NCI-H1694 (cell line): ENCODE data around the gene PTS.
A peak's percentile ranks its signal among the peaks of the same experiment; 100 is the strongest.

Source experiments
- DNase-seq: peaks from one replicate; lab custom pipeline; 2025; lab: John Stamatoyannopoulos, UW

The PTS gene

GRCh38 chr11:112265659-112266409 is 39.6 kb downstream of the PTS start:
- no peak for DNase-seq

- no peak for DNase-seq
These were observed 40.2 kb downstream of the PTS start for GRCh38 chr11:112266410-112266778.

- no peak for DNase-seq
These were observed 41.0 kb downstream of the PTS start for GRCh38 chr11:112267188-112267591.

- no peak for DNase-seq
These were observed 42.2 kb downstream of the PTS start for GRCh38 chr11:112268406-112268805.

- no peak for DNase-seq
These were observed 42.9 kb downstream of the PTS start for GRCh38 chr11:112269139-112269538.

DNA sequence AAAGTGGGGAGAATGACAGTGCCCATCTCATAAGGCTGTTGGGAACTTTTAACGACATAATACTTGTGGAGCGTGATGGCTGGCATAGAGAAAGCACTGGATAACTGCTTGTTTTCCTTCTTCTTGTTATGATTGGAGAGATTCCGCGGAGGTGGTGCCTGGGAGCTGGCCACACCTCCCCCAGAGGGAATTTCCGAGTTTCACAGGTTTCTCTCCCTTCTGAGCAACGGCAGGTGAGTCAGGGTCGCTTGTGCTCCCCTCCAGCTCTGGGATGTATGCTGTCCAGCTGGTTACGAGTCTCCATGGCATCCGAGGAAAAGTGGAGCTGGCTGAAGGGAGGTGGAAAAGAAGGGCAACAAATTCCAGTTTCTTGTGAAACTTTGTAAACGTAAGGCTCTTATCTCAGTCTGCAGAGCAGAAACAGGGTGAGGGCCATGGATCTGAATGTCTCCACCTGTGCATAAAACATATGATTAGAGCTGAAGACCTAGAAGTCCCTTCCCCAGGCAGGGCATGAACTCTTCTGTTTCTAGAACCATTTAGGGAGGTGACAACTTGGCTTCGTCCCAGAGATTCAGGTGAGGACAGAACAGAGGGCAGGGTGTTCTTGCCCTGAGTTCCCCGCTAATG is 44.4 kb downstream of the PTS start:
- DNase-seq: no peak

GRCh38 chr11:112271242-112271641 is 45.0 kb downstream of the PTS start:
- DNase-seq: no peak

DNA sequence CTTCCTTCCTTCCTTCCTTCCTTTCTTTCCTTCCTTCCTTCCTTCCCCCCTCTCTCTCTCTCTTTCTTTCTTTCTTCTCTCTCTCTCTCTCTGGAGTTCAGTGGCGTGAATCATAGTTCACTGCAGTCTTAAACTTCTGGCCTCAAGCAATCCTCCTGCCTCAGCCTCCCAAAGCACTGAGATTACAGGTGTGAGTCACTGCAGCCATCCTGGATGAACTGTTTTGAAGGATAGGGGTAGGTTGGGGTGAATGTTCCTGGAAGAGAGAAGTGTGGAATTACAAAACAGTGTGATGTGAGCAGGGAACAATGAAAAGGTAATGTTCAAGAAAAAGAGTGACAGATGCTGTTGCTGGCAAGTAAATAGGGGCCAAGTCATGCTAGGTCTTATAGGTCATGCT is 46.8 kb downstream of the PTS start:
- DNase-seq: no peak

DNA sequence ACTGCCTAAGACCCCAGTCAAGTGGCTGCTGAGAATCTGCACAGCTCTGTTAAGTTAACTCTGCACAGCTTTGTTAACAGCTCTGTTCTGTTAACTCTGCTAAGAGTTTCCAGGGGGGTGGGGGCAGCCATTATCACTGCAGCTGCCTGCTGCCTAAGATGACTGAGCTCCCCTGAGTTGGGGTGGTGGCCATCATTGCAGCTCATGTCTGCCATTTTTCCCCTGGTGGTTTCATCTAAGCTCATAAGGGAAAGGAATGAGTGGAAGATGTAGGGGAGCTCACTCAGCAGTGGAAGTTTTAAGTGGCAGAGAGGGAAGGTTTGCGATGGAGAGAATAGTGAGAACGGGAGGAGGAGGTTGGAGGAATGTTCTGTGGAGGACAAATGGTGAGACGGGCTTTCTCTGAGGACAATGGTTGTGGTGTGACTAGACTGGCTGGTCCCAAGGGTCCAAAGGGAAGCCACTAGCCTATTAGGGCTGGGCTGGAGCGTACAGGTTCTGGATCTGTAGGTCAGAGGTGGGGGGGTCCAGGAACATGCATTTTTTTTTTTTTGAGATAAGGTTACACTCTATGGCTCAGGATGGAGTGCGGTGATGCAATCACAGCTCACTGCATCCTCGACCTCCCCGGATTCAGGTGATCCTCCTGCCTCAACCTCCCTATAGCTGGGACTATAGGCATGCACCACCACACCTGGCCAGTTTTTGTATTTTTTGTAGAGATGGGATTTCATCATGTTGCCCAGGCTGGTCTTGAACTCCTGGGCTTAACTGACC is 48.0 kb downstream of the PTS start:
- DNase-seq: no peak

DNA sequence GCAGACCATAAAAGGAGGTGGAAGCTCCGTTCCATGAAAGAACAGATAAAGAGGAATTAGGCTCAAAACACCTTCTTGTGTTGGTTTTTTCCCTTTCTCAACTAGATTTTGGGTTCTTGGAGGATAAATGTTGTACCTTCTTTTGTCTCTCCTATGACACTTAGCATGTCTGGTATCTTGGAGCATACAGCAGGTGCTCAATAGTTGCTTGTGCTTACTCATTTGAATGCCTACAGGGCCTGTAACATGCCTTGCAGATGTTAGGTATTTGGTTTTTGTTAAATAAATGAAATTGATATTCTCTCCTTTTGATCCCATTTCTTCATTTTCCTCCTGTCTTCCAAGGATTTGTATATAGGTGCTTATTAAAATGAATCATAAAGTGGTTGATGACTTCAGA is 50.8 kb downstream of the PTS start:
- no peak for DNase-seq

DNA sequence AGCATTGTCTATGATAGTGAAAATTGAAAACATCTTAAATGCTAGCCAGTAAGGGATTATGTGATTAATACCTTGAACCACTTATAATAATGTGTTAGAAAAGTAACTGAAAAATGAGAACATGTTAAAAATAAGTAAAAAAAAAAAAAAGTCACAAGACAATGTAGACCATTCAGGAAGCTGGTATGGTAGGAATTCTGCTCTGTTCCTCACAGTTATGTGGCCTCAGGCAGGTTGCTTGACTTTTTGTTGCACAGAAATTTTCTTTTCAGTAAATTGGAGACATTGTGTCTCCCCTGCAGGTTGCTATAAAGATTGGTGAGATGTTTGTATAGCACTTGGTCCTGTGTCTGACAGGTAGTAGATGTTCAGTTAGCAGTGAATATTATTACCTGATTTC is 51.7 kb downstream of the PTS start:
- DNase-seq: no peak

DNA sequence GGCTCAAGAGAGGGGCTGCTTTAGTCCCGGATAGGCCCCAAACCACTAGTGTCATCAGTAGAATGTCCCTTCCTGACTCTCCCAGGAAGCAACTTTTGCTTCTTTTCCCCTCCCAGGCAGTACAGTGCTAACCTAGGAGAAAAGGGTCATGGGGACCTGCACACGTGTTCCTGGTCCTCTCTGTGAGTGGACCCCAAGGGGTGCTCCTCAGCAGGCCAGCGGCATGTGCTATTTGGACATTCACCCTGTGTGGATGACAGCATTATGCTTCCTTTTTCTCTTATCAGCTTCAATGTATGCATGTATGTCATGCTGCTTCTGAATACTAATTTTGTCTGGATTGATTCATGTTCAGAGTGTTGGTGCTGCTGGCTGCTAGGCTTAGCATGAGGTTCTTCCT is 52.6 kb downstream of the PTS start:
- DNase-seq: no peak

DNA sequence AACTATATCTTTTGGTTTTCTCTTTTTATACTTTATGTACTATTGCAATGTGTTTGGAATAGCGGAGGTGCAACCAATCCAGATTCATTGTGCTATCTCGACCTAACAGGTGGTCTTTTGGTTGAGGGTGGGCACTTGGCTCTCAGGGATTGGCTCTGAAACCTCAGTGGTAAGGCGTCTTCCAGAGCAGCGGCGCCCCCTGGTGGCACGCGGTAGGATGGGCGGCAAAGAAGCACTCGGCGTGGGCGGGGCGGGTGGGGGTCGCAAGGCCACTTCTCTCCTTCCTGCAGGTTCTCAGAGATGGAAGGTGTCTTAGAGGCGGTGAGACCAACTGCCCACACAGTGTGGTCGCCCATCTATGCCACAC is 53.7 kb downstream of the PTS start:
- no peak for DNase-seq

GRCh38 chr11:112280268-112281126 is 54.3 kb downstream of the PTS start:
- DNase-seq: peak; percentile 64

DNA sequence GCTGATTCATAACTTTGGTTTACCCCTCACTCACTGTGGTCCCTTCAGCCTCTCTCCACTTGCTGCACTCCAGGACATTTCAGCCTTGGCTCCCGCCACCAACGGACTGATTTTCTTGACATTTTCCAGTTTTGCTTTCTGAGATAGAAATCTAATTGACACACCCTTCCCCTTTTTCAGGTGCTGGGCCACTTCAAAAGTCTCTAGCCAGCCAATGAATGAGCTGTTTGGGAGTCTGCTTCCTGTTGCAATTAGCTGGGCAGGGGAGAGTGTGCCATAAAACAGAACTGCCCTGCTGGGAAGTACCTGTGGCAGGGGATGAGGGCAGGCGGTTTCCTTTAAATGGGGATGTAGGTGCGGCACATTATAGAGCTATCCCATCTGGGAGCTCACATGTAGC is 55.5 kb downstream of the PTS start:
- no peak for DNase-seq
